CD4-positive, alpha-beta T cell treated with Interleukin-1 beta for 1 hour (primary cell): Measurements from ENCODE around the gene CCL18.
A peak's percentile ranks its signal among the peaks of the same experiment; 100 is the strongest.
"Not testable (repeated sequence)": the region's sequence is repeated elsewhere in the genome, so short reads cannot be mapped to it uniquely, and the experiment has no call there.

Experiments used
- DNase-seq, 2 donors: peaks; one replicate each; pipeline ENCODE4 v3.0.0-alpha.2; 2020 to 2022

Gene CCL18

DNA sequence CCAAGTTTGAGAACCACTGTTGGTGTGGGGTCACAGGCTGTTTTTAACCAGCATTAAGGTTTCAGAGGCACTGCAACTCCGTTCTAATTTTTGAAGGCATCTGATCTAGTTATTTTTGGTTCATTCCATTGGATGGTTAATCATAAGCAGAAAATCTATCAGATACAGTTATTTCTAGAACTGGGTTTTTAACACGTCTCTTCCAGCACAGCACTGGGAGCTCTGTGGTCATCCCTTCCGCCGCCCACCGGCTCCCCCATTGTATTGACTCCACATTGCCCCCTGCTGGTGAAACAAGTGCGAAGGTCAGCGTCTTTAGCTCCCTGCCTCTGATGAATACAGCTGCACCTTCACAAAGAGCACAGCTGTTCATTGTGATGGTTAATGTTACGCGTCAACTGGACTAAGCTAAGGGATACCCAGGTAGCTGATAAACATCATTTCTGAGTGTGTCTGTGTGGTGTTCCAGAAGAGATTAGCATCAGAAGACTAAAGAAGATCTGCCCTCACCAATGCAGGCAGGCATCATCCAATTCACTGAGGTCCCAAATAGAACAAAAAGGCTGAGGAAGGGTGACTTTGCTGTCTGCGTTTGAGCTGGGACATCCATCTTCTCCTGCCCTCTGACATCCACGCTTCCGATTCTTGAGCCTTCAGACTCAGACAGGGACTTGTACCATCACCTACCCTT lies 8.5 kb downstream of the CCL18 start:
- DNase-seq, result peak; percentile 65 to 75

DNA sequence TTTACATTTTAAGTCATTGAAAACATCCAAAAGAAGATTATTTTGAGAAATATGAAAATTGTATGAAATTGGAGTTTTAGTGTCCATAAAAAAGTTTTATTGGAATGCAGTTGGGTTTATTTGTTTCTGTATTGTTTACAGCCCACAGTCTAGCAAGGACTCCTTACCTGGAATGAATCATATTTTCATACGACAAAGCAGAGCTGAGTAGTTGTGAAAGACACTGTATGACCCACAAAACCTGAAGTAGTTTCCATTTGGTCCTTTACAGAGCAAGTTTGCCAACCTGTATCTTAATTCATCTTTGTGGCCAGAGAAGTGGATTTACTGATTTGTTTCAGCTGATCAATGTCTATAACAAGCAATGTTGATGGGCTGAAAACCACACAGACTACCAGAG lies 10.3 kb downstream of the CCL18 start:
- no peak for DNase-seq

DNA sequence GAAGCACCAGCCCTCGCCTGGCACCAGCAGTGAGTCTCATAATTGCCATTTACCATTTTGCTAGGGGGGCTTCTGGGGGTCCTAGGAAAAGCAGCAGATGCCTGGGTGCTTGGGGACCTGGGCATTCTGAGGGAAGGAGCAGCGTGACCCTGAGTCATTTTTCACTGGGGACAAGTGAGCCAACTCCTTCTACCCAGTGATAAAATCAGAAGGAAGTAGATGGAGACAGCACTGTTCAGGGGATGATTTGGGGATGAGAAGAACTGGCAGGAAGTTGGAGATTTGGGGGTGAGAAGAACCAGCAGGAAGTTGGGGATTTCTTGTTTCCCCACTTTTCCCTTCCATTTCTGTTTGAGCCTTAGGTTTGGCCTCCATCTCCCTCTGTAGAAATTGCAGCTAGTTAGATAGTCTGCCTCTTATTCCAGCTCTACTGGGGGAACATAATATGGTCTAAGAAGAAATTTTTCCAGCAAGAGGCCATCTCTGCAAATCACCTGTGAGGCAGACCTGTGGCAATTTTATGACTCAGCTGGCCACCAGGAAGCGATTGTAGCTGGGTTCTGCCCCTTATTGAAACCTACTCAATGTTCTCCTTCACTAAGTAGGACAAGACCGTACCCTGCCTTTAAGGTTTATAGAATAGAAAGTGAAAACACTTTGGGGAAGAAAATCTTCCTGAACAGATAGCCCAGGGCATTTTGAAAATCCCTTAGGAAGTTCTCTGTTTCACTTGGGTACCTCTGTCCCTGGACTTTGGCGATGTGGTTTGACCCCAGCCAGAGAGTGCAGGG lies 17.8 kb downstream of the CCL18 start:
- not testable (repeated sequence) for DNase-seq

DNA sequence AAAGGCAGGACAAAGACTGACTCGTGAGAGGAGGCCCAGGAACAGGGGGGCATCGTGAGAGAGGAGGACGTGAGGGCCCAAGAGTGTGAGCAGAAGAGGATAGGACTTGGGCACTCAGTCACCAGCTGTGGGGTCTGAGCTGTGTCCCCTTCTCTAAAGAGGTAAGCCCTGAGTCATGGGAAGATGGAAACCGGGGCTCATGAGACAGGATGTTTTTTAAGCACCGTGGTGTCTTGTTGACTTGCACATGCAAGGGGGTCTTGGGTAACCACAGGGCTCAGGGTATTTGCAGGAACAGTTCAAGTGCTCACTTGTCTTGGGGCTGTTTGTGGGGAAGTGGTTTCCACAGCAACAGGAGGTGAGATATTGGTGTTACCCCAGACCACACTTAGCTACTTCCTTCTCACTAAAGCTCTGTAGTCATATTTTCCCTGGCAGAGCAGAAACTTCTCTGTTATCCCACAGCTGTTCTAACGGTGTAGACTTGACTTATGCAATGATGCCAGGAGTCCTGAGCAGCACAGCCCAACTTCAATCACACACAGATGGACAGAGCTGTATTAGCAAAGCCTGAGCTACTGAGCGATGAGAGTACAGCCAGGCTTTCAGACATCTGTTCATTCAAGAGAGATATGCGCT lies 18.5 kb downstream of the CCL18 start:
- peak; percentile 77 to 80 for DNase-seq

DNA sequence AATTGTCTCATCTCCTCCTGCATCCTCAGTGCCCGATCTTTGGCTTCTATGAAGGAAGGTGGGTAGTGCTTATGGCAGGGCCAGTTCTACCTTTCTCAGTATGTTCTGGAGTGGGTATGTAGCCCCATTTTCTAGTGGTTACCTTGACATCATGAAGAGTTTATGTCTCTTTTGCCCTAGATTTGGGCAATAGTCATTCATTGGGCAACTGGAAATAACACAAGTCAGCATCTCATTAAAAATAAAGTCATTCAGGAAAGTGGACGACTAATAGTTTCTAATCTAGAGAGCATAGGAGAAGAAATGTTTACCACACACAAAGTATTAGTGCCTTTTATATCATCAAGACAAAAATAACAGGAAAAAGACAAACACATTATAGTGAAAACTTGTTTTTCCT lies 19.6 kb downstream of the CCL18 start:
- DNase-seq, result not testable (repeated sequence)

GRCh38 chr17:36085765-36086164 lies 21.7 kb downstream of the CCL18 start:
- DNase-seq, result peak in 1 of 2 donors; percentile 47

DNA sequence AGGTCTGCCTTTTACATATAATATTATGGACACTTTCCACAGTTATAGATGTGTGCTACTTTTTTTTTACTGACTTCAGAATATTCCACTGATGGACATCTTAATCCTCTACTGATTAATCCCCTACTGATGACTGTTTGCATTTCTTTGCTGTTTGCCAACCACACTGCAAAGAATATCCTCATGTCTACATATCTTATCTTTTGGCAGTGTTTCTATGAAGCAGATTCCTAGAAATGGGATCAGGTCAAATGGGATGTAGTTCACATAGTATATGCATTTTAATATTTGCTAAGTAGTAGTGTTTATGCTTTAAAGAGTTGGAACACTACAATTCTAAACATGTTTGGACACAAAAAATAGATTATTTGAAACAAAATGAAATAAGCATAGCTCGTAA lies 22.7 kb downstream of the CCL18 start:
- DNase-seq, result no peak

- not testable (repeated sequence) for DNase-seq
Measured at GRCh38 chr17:36087471-36087870, 23.4 kb downstream of the CCL18 start.

- DNase-seq, result peak in 1 of 2 donors; percentile 56
Measured at GRCh38 chr17:36087897-36088572, 24.0 kb downstream of the CCL18 start.

GRCh38 chr17:36088670-36089338 lies 24.7 kb downstream of the CCL18 start:
- DNase-seq, result no peak

- DNase-seq, result no peak
Measured at GRCh38 chr17:36089339-36089865, 25.3 kb downstream of the CCL18 start.

DNA sequence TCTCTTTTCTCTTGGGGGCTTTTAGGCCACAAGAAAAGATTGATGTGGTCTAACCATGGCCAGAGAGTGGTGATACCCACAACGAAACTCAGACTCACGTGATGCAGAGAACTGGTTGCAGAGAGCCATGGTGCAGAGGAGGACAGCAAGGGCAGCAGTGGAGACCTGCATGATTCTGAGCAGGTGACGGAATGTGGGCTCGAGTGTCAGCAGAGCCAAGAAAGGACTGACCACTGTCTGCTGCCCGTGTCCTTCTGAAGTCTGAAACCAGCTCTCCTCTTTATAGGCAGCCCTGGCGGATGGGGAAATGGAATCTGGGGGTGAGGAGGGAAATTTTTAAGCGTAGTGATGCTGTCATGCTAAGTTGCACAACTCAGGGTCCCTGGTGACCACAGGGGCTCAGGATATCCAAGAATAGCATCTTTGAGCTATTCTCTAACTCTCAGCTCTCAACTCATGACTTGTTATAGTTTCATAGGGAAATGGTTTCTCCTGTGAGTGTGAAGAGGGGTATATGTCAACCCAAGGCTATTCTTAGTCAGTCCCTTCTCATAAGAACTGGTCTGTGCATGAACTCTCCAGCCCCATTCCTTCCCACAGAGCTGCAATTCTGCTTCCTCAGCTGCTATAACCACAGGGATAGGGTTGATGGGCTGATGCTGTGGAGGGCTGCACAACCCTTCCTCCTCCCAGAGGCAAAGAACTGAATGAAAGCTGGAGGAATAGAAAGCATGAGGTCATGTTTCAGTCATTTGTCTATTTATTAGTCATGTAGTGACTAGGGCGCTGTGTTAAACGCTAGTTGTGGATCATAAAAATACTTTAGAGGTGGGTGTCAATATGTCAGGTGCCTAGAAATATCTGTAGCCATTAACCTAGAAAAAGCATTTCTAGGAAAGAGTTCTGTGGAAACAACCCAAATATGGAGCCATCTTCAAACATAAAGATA lies 26.1 kb downstream of the CCL18 start, which contains the start of gene CCL3:
Gene CCL3 (minus strand): TSS at position 256 of the 949 bp plus-strand sequence. CDS start 85 bp downstream, at position 171.
- peak; percentile 46 to 81 for DNase-seq

DNA sequence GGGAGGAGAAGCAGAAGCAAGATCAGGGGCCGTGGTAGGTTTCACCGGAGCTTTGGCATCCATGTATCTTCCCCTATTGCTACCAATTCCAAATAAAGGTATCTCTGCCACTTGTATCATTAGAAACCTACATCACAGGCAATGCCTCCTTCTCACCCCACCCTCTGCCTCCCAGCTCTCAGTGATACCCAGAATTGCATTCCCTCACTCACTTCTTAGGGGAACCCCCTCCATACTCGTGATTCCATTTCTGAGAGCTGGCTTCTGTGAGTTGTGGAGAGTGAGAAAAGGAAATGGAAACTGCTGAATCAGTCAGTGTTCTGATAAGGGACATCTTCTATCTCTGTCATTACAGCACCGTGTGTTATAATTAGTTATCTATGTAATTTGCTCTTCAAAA lies 28.2 kb downstream of the CCL18 start:
- DNase-seq, result peak in 1 of 2 donors; percentile 30

- not testable (repeated sequence) for DNase-seq
Measured at GRCh38 chr17:36092715-36093114, 28.6 kb downstream of the CCL18 start.

DNA sequence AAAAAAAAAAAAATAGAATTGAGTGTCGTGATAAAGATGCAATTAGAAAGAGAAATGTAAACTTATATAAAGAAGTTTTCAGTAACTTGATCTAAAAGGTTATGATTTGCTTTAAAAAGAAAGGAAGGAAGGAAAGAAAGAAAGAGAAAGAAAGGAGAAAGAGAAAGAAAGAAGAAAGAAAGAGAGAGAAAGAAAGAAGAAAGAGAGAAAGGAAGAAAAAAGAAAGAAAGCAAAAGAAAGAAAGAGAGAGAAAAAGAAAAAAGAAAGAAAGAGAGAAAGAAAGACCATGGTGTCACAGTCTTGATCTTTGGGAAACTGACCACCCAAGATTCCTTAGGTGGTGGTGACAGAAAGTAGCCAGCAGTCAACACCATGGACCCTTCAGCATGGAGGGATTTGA lies 30.2 kb downstream of the CCL18 start:
- no peak for DNase-seq

- DNase-seq, result no peak
Measured at GRCh38 chr17:36094746-36095145, 30.7 kb downstream of the CCL18 start.

DNA sequence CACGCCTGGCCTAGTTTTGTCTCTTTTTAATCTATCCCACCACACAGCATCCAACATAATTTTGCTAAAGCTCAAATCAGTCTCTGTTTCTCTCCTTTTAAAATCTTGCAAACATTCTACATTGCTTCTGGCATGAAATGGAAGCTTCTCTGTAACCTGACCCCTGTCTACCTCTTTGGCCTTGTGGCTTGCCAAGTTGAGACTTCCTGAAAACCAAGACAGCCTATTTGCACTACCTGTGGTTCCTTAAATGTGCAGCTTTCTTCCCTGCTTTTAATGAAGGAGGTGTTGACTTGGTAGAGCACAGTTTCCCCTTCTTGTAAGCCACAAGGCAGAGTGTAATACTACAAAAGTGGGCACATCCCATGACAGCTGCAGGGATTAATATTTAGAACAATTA lies 31.9 kb downstream of the CCL18 start:
- DNase-seq, result no peak

- not testable (repeated sequence) for DNase-seq
Measured at GRCh38 chr17:36099004-36099403, 34.9 kb downstream of the CCL18 start.

GRCh38 chr17:36103401-36103975 lies 39.4 kb downstream of the CCL18 start, which contains the start of gene CCL4:
Gene CCL4 (plus strand): TSS chr17:36103827. CDS start chr17:36103906, 79 bp downstream.
- DNase-seq, result peak; percentile 58 to 78

GRCh38 chr17:36104246-36104645 lies 40.2 kb downstream of the CCL18 start:
- DNase-seq, result not testable (repeated sequence)
